H1 (cell line): ENCODE results near the gene MADD. TPM values are rescaled to one million over a fixed set of nuclear protein-coding genes. Genes with fewer than 3 reads are reported as not detected.

ENCODE experiments used
- CTCF ChIA-PET: fragments of 300-600 bp; sonication (Branson Sonifier 250); formaldehyde crosslinking; loops from one replicate; lab custom pipeline; 2021; ENCODE audit not compliant: partially characterized antibody; lab: Charles Lee
- POLR2A ChIA-PET: fragments of 300-600 bp; sonication (Branson Sonifier 250); formaldehyde crosslinking; loops from one replicate; lab custom pipeline; 2021; ENCODE audit warnings: inconsistent platforms; ENCODE audit not compliant: partially characterized antibody; lab: Charles Lee
- DNase-seq, 2 experiments: peaks; one replicate each; pipeline versions ENCODE4 v3.0.0 to v3.0.0-alpha.2; 2010 to 2022; ENCODE audit warnings: low spot score in 2 of 2, low read depth in 1 of 2, mixed read lengths in 1 of 2
- FAIRE-seq: peaks from 2 replicates; lab custom pipeline; 2011; peaks lifted over from hg19 to GRCh38; lab: Jason Lieb, UNC
- H2AFZ ChIP-seq: 2 replicates; pipeline ENCODE4 v1.8.1; 2012; ENCODE audit warnings: low read length, inconsistent platforms
- H2AK5ac ChIP-seq: 2 replicates; pipeline ENCODE4 v1.6.1; 2013; ENCODE audit warnings: low read depth, low read length
- H2BK120ac ChIP-seq: replicated peaks from 2 replicates; pipeline ENCODE3; 2013; ENCODE audit warnings: low read depth, low read length, inconsistent platforms
- H2BK12ac ChIP-seq: 2 replicates; pipeline ENCODE4 v1.6.1; 2013; ENCODE audit warnings: low read depth, low read length
- H2BK15ac ChIP-seq: 2 replicates; pipeline ENCODE4 v1.6.1; 2013; ENCODE audit warnings: low read length
- H2BK20ac ChIP-seq: 2 replicates; pipeline ENCODE4 v1.6.1; 2013; ENCODE audit warnings: low read length
- H2BK5ac ChIP-seq: 2 replicates; pipeline ENCODE4 v1.6.1; 2013; ENCODE audit warnings: low read depth, low read length
- H3K14ac ChIP-seq: 2 replicates; pipeline ENCODE4 v1.6.1; 2013; ENCODE audit warnings: inconsistent platforms; ENCODE audit not compliant: insufficient read length
- H3K18ac ChIP-seq: 2 replicates; pipeline ENCODE4 v1.6.1; 2013; ENCODE audit warnings: low read length; ENCODE audit errors: extremely low read depth
- H3K23ac ChIP-seq: 2 replicates; pipeline ENCODE4 v1.6.1; 2013; ENCODE audit warnings: inconsistent platforms; ENCODE audit not compliant: insufficient read length
- H3K23me2 ChIP-seq: 2 replicates; pipeline ENCODE4 v1.6.1; 2013; ENCODE audit warnings: low read depth, low read length
- H3K27ac ChIP-seq: 2 replicates; pipeline ENCODE4 v1.6.1; 2011; ENCODE audit warnings: low read depth, low read length, inconsistent platforms
- H3K27me3 ChIP-seq, 4 experiments: replicated peaks in 1 of 4; 1 replicate in 1 of 4; 2 replicates in 3 of 4; pipeline versions ENCODE4 v1.6.1 to v1.8.1; 2011 to 2013; ENCODE audit warnings: low read length in 3 of 4, mild to moderate bottlenecking in 3 of 4, inconsistent platforms in 2 of 4, mixed read lengths in 2 of 4, moderate library complexity in 1 of 4; ENCODE audit not compliant: control insufficient read depth in 3 of 4, insufficient read depth in 3 of 4; ENCODE audit errors: extremely low read depth in 1 of 4
- H3K36me3 ChIP-seq, 4 experiments: 2 replicates each; pipeline versions ENCODE4 v1.6.1 to v1.8.1; 2011 to 2013; ENCODE audit warnings: mild to moderate bottlenecking in 4 of 4, low read length in 3 of 4, moderate library complexity in 2 of 4, control low read depth in 1 of 4, inconsistent platforms in 1 of 4; ENCODE audit not compliant: insufficient read depth in 4 of 4, control insufficient read depth in 2 of 4
- H3K4ac ChIP-seq: replicated peaks from 2 replicates; pipeline ENCODE3; 2013; ENCODE audit warnings: low read length, low read depth, mixed read lengths, inconsistent platforms; ENCODE audit not compliant: insufficient read length
- H3K4me1 ChIP-seq, 4 experiments: replicated peaks in 1 of 4; 1 replicate in 1 of 4; 2 replicates in 3 of 4; pipeline versions ENCODE4 v1.6.1 to v1.8.1; 2011 to 2013; ENCODE audit warnings: low read length in 3 of 4, inconsistent platforms in 2 of 4, mixed read lengths in 1 of 4; ENCODE audit not compliant: insufficient read depth in 4 of 4, control insufficient read depth in 3 of 4
- H3K4me2 ChIP-seq, 2 experiments: 2 replicates each; pipeline versions ENCODE4 v1.6.1 to v1.8.1; 2011 to 2013; ENCODE audit warnings: low read depth in 2 of 2, low read length in 2 of 2, control low read depth in 1 of 2, inconsistent platforms in 1 of 2, mild to moderate bottlenecking in 1 of 2; ENCODE audit not compliant: insufficient read depth in 1 of 2
- H3K4me3 ChIP-seq, 4 experiments: fragments of 200-600, 300-600 bp in 1 of 4; sonication (generic), shearing (Covaris generic), sonication (Bioruptor Twin) in 1 of 4; 2 replicates each; pipeline versions ENCODE4 v1.5.1 to v1.8.1; 2011 to 2016; ENCODE audit warnings: low read length in 4 of 4, low read depth in 3 of 4, control low read depth in 2 of 4, inconsistent platforms in 2 of 4, mild to moderate bottlenecking in 2 of 4, mixed read lengths in 1 of 4, moderate library complexity in 1 of 4; ENCODE audit not compliant: insufficient read depth in 2 of 4; ENCODE audit errors: extremely low read depth in 1 of 4
- H3K56ac ChIP-seq: replicated peaks from 2 replicates; pipeline ENCODE3; 2013; ENCODE audit warnings: low read depth, mild to moderate bottlenecking, mixed read lengths, low read length, inconsistent platforms; ENCODE audit not compliant: insufficient read length
- H3K79me1 ChIP-seq: 2 replicates; pipeline ENCODE4 v1.6.1; 2013; ENCODE audit warnings: low read depth, low read length, control low read depth
- H3K79me2 ChIP-seq, 2 experiments: 2 replicates each; pipeline versions ENCODE4 v1.6.1 to v1.8.1; 2012 to 2013; ENCODE audit warnings: low read length in 2 of 2, mild to moderate bottlenecking in 2 of 2, inconsistent platforms in 1 of 2; ENCODE audit not compliant: insufficient read depth in 2 of 2, control insufficient read depth in 1 of 2
- H3K9ac ChIP-seq, 4 experiments: replicated peaks in 1 of 4; 1 replicate in 1 of 4; 2 replicates in 3 of 4; pipeline versions ENCODE4 v1.6.1 to v1.8.1; 2011 to 2013; ENCODE audit warnings: low read depth in 3 of 4, low read length in 3 of 4, control low read depth in 2 of 4, mild to moderate bottlenecking in 2 of 4, moderate library complexity in 2 of 4, inconsistent platforms in 1 of 4; ENCODE audit errors: extremely low read depth in 1 of 4
- H3K9me3 ChIP-seq, 2 experiments: 2 replicates each; pipeline versions ENCODE4 v1.6.1 to v1.8.1; 2012 to 2013; ENCODE audit warnings: mild to moderate bottlenecking in 2 of 2, moderate library complexity in 2 of 2, control low read depth in 1 of 2, inconsistent platforms in 1 of 2, low read depth in 1 of 2, low read length in 1 of 2, mixed read lengths in 1 of 2; ENCODE audit not compliant: insufficient read depth in 2 of 2
- H4K20me1 ChIP-seq, 2 experiments: replicated peaks in 1 of 2; 2 replicates each; pipeline versions ENCODE3 to v1.8.1; 2011 to 2013; ENCODE audit warnings: inconsistent platforms in 2 of 2, low read length in 2 of 2, mild to moderate bottlenecking in 1 of 2; ENCODE audit not compliant: insufficient read depth in 2 of 2, control insufficient read depth in 1 of 2
- H4K5ac ChIP-seq: 2 replicates; pipeline ENCODE4 v1.6.1; 2013; ENCODE audit warnings: low read length, low read depth, mixed read lengths, inconsistent platforms; ENCODE audit not compliant: insufficient read length
- H4K8ac ChIP-seq: 2 replicates; pipeline ENCODE4 v1.8.0; 2013; ENCODE audit warnings: mild to moderate bottlenecking, moderate library complexity, low read length, inconsistent platforms; ENCODE audit not compliant: insufficient read depth; ENCODE audit errors: extremely low read depth
- H4K91ac ChIP-seq: replicated peaks from 2 replicates; pipeline ENCODE3; 2013; ENCODE audit warnings: low read length, mixed read lengths, inconsistent platforms; ENCODE audit not compliant: insufficient read length
- BCL11A ChIP-seq, 2 experiments: IDR thresholded peaks; one replicate each; pipeline ENCODE4 v1.6.1; 2011; ENCODE audit warnings: low read depth in 2 of 2, low read length in 2 of 2, mild to moderate bottlenecking in 2 of 2
- CBX5 ChIP-seq: fragments of 300-800, 300-1000 bp; sonication (generic); IDR thresholded peaks from 2 replicates; pipeline ENCODE4 v1.7.1; 2016; ENCODE audit warnings: antibody characterized with exemption, low read length, low read depth
- CREB1 ChIP-seq: IDR thresholded peaks from 2 replicates; pipeline ENCODE4 v1.6.1; 2012; ENCODE audit warnings: inconsistent platforms
- HDAC2 ChIP-seq, 2 experiments: fragments of 300-600 bp in 1 of 2; sonication (generic) in 1 of 2; IDR thresholded peaks; 2 replicates each; pipeline ENCODE4 v1.6.1; 2011 to 2012; ENCODE audit warnings: low read depth in 2 of 2, low read length in 2 of 2, mild to moderate bottlenecking in 2 of 2, moderate library complexity in 2 of 2, borderline replicate concordance in 1 of 2, inconsistent platforms in 1 of 2
- PHF8 ChIP-seq: fragments of 200-600 bp; sonication (generic); conservative IDR thresholded peaks from 2 replicates; pipeline ENCODE4 v1.7.1; 2012; ENCODE audit warnings: low read depth, mild to moderate bottlenecking, inconsistent platforms, low read length, moderate library complexity
- TCF12 ChIP-seq: IDR thresholded peaks from 2 replicates; pipeline ENCODE4 v1.6.1; 2011; ENCODE audit warnings: low read depth, mild to moderate bottlenecking, low read length
- WGBS, 2 experiments: shearing (Covaris generic) in 1 of 2; methylation state at CpG; one replicate each; pipeline versions ENCODE4 v1.1.6 to v1.1.7; 2013 to 2015; ENCODE audit warnings: low lambda C conversion rate in 2 of 2, mixed read lengths in 2 of 2, inconsistent platforms in 1 of 2, low coverage in 1 of 2, missing lambda C conversion rate in 1 of 2; ENCODE audit not compliant: insufficient replicate concordance in 2 of 2, insufficient coverage in 1 of 2, insufficient read length in 1 of 2; ENCODE audit errors: extremely low coverage in 1 of 2, missing lambda C conversion rate in 1 of 2; 5-methylcytosine and 5-hydroxymethylcytosine counted together
- polyA plus RNA-seq, 7 experiments: library from polyadenylated mRNA; depleted of rRNA in 3 of 7; stranded (reverse) in 5 of 7; unstranded in 2 of 7; fragments of >200 nt in 5 of 7; fragments of 200-250 nt in 2 of 7; gene quantifications; 1 replicate in 5 of 7; 2 replicates in 1 of 7; 4 replicates in 1 of 7; pipeline versions ENCODE4 v1.2.1 to v1.2.3, GENCODE V29; 2011 to 2013; ENCODE audit warnings: missing spikeins in 2 of 7, mixed read lengths in 2 of 7
- total RNA-seq: library from RNA; stranded (reverse); fragmentation: NEBNext Ultra II Directional; extraction: Animal tissue kit (Norgen Biotek cat#: 25700); gene quantifications from 2 replicates; pipeline ENCODE4 v1.2.1, GENCODE V29; 2021

Gene MADD
- total and polyA plus RNA-seq, 2 of the 8 experiments (the other 6 are each of a cell fraction or from before 2014, with no cell fraction given) = 32.5 to 45.4 TPM

GRCh38 chr11:47245611-47246357, 24.1 kb upstream of the MADD start:
- Histone ChIP-seq H3K23me2 (peaks cover 11% of the 10 kb centered on the region), H3K27me3 (no peaks in the 10 kb centered on the region), H2AFZ (no peak overlapping the region), H3K4me2 (no peak overlapping the region), H3K27ac (no peak overlapping the region), H3K23ac (no peak overlapping the region), H3K4ac (no peak overlapping the region), H3K14ac (no peak overlapping the region), H4K8ac (no peak overlapping the region; the same call in 1 of the 2 replicates), H3K56ac (no peak overlapping the region), H4K20me1 (peaks cover 0 to 6% of the 10 kb centered on the region in 2 experiments), H3K4me3 (no peak overlapping the region), H2BK15ac (no peak overlapping the region), H3K18ac (no peak overlapping the region), H2BK12ac (no peak overlapping the region), H3K4me1 (peaks cover 0 to 6% (median 0%) of the 10 kb centered on the region in 4 experiments; a peak in 3 of 7 replicates), H3K9me3 (no peaks in the 10 kb centered on the region), H3K79me1 (no peaks in the 10 kb centered on the region), H4K91ac (no peak overlapping the region), H3K36me3 (peaks cover 4 to 27% (median 12%) of the 10 kb centered on the region in 4 experiments), H4K5ac (no peak overlapping the region), H2AK5ac (no peak overlapping the region), H3K9ac (no peak overlapping the region), H3K79me2 (peaks cover 0 to 12% of the 10 kb centered on the region in 2 experiments; a peak in 1 of 4 replicates), H2BK5ac (no peak overlapping the region), H2BK20ac (no peak overlapping the region), H2BK120ac (no peak overlapping the region)
- FAIRE-seq = no peak
- POLR2A ChIA-PET = interaction anchor here (0.7 to 11.4 kb wide), 6 partner anchors 11 to 61 kb away, joined by 3 to 138 read pairs (median 3); no protein-coding TSS in a partner anchor
- CTCF ChIA-PET = interaction anchor here (0.6 to 10.9 kb wide), 6 partner anchors 11 to 234 kb away, joined by 4 to 127 read pairs (median 5); partner anchors contain the start of gene NR1H3
- no peak for DNase-seq
- WGBS, 2 experiments = 88% methylated on average over 11 of the region's 11 CpGs; no CpG with 5 or more reads in 1 of the 2 experiments
- TF ChIP-seq CBX5 = no peak
- TF ChIP-seq TCF12 = no peak
- no peak for TF ChIP-seq BCL11A (IDR thresholded peaks at IDR 0.05; ENCODE audit: low read depth in 2 of 2, low read length in 2 of 2)
- TF ChIP-seq PHF8 = no peak
- no peak for TF ChIP-seq HDAC2 (IDR thresholded peaks at IDR 0.05; ENCODE audit: borderline replicate concordance in 1 of 2, low read depth in 2 of 2, low read length in 2 of 2)
- no peak for TF ChIP-seq CREB1
